ENCODE results near the gene FNDC3B. TPM values are rescaled to one million over a fixed set of nuclear protein-coding genes. Genes with fewer than 3 reads are reported as not detected.

FNDC3B gene
- total RNA-seq, 1 donor from 2014 or later, result 290 TPM

- H3K27ac Mint-ChIP-seq (ENCODE audit: unreplicated experiment), result peak overlapping the region; percentile 45
- peaks cover 12% of the 10 kb centered on the region for H3K9me3 Mint-ChIP-seq (ENCODE audit: low read depth)
- H3K4me1 Mint-ChIP-seq (ENCODE audit: low read depth), result peaks cover 78% of the 10 kb centered on the region
- no peak overlapping the region for H3K4me3 Mint-ChIP-seq (ENCODE audit: unreplicated experiment)
- peaks cover 19% of the 10 kb centered on the region for H3K36me3 Mint-ChIP-seq (ENCODE audit: low read depth)
- DNase-seq (ENCODE audit: low spot score), result no peak
- H3K27me3 Mint-ChIP-seq (ENCODE audit: low read depth), result no peaks in the 10 kb centered on the region
- no peak for TF ChIP-seq CTCF (IDR thresholded peaks at IDR 0.05)
Observed at GRCh38 chr3:172143739-172144497, 104.5 kb downstream of the FNDC3B start.

DNA sequence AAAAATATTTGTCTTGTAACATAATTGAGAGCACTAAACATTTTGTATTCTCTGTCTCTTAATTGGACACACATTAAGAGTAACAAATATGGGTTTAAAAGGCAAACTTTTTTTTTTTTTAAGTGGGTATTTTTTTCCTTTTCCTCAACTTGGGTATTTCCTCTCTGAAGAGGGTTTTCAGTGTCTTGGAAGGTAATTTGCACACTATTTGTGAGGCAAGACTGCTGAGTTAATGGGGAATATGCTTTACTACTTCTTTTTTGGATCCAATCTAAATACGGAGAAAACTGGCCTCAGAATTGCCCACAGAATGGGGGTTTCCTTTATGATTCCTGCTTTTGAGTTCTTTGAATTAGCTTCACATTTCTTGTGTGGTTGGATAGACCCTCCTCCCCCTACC is 105.2 kb downstream of the FNDC3B start:
- no peaks in the 10 kb centered on the region for H3K27me3 Mint-ChIP-seq (ENCODE audit: low read depth)
- DNase-seq (ENCODE audit: low spot score), result no peak
- no peak for TF ChIP-seq CTCF (IDR thresholded peaks at IDR 0.05)
- H3K4me1 Mint-ChIP-seq (ENCODE audit: low read depth), result peaks cover 77% of the 10 kb centered on the region
- peaks cover 19% of the 10 kb centered on the region for H3K36me3 Mint-ChIP-seq (ENCODE audit: low read depth)
- H3K27ac Mint-ChIP-seq (ENCODE audit: unreplicated experiment), result no peak overlapping the region
- peaks cover 12% of the 10 kb centered on the region for H3K9me3 Mint-ChIP-seq (ENCODE audit: low read depth)
- H3K4me3 Mint-ChIP-seq (ENCODE audit: unreplicated experiment), result no peak overlapping the region

DNA sequence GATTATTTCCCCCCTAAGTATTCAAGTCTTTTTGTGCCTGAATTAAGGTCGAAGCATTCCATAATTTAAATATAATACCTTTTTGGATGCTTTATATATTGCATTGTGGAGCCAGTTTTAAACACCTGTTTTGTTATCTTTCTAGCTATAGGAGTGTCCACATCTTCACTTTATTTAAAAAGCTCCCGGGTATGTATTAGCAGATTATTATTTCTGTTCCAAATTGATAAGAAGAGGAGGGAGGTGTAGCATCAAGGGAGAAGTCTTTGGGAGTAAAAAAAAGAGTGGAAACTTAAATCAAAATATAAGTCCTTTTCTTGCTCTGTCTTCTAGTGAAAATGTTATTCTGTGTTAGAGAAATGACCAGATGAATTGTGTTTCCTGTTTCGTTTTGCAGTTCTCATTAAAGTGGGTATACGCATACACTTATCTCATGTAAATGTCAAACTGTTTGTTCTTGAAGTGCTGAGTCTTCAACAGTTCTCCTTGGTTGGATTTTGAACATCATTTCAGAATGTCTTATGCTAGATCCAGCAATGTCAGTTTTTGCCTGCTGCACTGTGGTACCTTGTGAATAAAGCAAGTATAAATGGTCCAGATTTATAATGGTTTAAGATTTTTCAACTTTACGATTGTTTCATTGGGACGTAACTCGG is 105.8 kb downstream of the FNDC3B start:
- Mint-ChIP-seq H3K4me1 (ENCODE audit: low read depth) (peaks cover 72% of the 10 kb centered on the region), H3K36me3 (ENCODE audit: low read depth) (peaks cover 19% of the 10 kb centered on the region), H3K27ac (ENCODE audit: unreplicated experiment) (peak overlapping the region; percentile 67), H3K4me3 (ENCODE audit: unreplicated experiment) (no peak overlapping the region), H3K27me3 (ENCODE audit: low read depth) (no peaks in the 10 kb centered on the region), H3K9me3 (ENCODE audit: low read depth) (peaks cover 12% of the 10 kb centered on the region)
- no peak for DNase-seq (ENCODE audit: low spot score)
- no peak for TF ChIP-seq CTCF (IDR thresholded peaks at IDR 0.05)

DNA sequence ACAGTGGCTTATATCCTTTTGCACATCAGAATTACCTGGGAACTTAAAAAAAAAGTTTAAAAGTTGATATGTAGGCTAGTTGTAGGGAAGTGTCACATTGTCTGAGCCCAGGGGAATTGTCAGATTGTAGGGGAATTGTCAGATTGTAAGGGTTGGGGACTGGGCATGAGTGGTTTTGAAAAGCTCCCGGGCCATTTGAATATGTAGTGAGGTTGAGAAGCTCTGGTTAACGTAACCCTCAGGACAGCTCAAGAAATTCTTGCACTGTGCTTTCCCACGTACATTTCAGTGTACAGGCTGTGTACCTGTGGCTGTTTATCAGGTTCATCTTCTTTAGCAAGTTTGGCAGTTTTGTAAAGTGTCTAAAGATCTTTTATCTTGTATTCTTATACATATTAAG is 107.0 kb downstream of the FNDC3B start:
- Mint-ChIP-seq H3K36me3 (ENCODE audit: low read depth) (peaks cover 21% of the 10 kb centered on the region), H3K27me3 (ENCODE audit: low read depth) (no peaks in the 10 kb centered on the region), H3K27ac (ENCODE audit: unreplicated experiment) (peak overlapping the region; percentile 46), H3K4me3 (ENCODE audit: unreplicated experiment) (no peak overlapping the region), H3K9me3 (ENCODE audit: low read depth) (peaks cover 12% of the 10 kb centered on the region), H3K4me1 (ENCODE audit: low read depth) (peaks cover 65% of the 10 kb centered on the region)
- no peak for DNase-seq (ENCODE audit: low spot score)
- TF ChIP-seq CTCF (IDR thresholded peaks at IDR 0.05), result no peak

- Mint-ChIP-seq H3K27me3 (ENCODE audit: low read depth) (no peaks in the 10 kb centered on the region), H3K4me3 (ENCODE audit: unreplicated experiment) (no peak overlapping the region), H3K4me1 (ENCODE audit: low read depth) (peaks cover 65% of the 10 kb centered on the region), H3K27ac (ENCODE audit: unreplicated experiment) (peak overlapping the region; percentile 46), H3K36me3 (ENCODE audit: low read depth) (peaks cover 23% of the 10 kb centered on the region), H3K9me3 (ENCODE audit: low read depth) (peaks cover 12% of the 10 kb centered on the region)
- TF ChIP-seq CTCF (IDR thresholded peaks at IDR 0.05), result no peak
- DNase-seq (ENCODE audit: low spot score), result no peak
Observed at GRCh38 chr3:172147113-172147818, 107.9 kb downstream of the FNDC3B start.

Data from chondrocyte (in vitro differentiated cells).